ENCODE data around the gene IPO11. TPM values are rescaled to one million over a fixed set of nuclear protein-coding genes. Genes with fewer than 3 reads are reported as not detected.

IPO11 gene
- total and polyA plus RNA-seq, 2 experiments from 2014 or later: 18.7 to 64.7 TPM

DNA sequence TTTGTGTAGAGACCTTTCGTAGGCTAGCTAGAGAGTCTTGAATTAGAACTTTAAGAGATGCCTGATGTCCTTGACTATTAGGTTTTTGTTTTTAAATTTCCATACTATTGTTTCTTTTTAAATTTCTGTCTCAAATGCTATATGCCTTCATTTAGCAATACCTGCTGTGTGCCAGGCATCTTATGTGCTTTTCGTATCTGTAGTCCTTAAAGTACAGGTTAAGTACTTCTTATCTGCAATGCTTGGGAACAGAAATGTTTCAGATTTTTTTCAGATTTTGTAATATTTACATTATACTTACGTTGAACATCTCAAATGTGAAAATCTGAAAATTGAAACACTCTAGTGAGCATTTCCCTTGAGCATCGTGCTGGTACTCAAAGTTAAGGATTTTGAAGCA is 49.0 kb downstream of the IPO11 start:
- no peak overlapping the region for H3K4me2 ChIP-seq
- no peaks in the 10 kb centered on the region for H3F3A ChIP-seq (replicated peaks; ENCODE audit: low read depth)
- H3K36me3 Mint-ChIP-seq (ENCODE audit: low read depth): peaks cover 5% of the 10 kb centered on the region; the same call in 1 of the 3 replicates
- no peak for TF ChIP-seq JUNB (IDR thresholded peaks at IDR 0.05; ENCODE audit: unreplicated experiment)
- no peak for TF ChIP-seq EZH2 (IDR thresholded peaks at IDR 0.05; ENCODE audit: low read depth, unreplicated experiment)
- TF ChIP-seq, protein P1, sequence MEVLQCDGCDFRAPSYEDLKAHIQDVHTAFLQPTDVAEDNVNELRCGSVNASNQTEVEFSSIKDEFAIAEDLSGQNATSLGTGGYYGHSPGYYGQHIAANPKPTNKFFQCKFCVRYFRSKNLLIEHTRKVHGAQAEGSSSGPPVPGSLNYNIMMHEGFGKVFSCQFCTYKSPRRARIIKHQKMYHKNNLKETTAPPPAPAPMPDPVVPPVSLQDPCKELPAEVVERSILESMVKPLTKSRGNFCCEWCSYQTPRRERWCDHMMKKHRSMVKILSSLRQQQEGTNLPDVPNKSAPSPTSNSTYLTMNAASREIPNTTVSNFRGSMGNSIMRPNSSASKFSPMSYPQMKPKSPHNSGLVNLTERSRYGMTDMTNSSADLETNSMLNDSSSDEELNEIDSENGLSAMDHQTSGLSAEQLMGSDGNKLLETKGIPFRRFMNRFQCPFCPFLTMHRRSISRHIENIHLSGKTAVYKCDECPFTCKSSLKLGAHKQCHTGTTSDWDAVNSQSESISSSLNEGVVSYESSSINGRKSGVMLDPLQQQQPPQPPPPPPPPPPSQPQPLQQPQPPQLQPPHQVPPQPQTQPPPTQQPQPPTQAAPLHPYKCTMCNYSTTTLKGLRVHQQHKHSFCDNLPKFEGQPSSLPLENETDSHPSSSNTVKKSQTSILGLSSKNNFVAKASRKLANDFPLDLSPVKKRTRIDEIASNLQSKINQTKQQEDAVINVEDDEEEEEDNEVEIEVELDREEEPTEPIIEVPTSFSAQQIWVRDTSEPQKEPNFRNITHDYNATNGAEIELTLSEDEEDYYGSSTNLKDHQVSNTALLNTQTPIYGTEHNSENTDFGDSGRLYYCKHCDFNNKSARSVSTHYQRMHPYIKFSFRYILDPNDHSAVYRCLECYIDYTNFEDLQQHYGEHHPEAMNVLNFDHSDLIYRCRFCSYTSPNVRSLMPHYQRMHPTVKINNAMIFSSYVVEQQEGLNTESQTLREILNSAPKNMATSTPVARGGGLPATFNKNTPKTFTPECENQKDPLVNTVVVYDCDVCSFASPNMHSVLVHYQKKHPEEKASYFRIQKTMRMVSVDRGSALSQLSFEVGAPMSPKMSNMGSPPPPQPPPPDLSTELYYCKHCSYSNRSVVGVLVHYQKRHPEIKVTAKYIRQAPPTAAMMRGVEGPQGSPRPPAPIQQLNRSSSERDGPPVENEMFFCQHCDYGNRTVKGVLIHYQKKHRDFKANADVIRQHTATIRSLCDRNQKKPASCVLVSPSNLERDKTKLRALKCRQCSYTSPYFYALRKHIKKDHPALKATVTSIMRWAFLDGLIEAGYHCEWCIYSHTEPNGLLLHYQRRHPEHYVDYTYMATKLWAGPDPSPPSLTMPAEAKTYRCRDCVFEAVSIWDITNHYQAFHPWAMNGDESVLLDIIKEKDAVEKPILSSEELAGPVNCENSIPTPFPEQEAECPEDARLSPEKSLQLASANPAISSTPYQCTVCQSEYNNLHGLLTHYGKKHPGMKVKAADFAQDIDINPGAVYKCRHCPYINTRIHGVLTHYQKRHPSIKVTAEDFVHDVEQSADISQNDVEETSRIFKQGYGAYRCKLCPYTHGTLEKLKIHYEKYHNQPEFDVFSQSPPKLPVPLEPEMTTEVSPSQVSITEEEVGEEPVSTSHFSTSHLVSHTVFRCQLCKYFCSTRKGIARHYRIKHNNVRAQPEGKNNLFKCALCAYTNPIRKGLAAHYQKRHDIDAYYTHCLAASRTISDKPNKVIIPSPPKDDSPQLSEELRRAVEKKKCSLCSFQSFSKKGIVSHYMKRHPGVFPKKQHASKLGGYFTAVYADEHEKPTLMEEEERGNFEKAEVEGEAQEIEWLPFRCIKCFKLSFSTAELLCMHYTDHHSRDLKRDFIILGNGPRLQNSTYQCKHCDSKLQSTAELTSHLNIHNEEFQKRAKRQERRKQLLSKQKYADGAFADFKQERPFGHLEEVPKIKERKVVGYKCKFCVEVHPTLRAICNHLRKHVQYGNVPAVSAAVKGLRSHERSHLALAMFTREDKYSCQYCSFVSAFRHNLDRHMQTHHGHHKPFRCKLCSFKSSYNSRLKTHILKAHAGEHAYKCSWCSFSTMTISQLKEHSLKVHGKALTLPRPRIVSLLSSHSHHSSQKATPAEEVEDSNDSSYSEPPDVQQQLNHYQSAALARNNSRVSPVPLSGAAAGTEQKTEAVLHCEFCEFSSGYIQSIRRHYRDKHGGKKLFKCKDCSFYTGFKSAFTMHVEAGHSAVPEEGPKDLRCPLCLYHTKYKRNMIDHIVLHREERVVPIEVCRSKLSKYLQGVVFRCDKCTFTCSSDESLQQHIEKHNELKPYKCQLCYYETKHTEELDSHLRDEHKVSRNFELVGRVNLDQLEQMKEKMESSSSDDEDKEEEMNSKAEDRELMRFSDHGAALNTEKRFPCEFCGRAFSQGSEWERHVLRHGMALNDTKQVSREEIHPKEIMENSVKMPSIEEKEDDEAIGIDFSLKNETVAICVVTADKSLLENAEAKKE (CRISPR knock-in tag; IDR thresholded peaks at IDR 0.05): no peak
- no peaks in the 10 kb centered on the region for H3K27me3 ChIP-seq (ENCODE audit: insufficient read depth)
- H3K79me2 ChIP-seq (replicated peaks; ENCODE audit: insufficient read depth): peaks cover 36% of the 10 kb centered on the region
- H2AFZ ChIP-seq: no peak overlapping the region
- peaks cover 12% of the 10 kb centered on the region; the same call in 2 of the 3 replicates for H3K4me1 Mint-ChIP-seq
- H3K27ac ChIP-seq (ENCODE audit: low read depth): no peak overlapping the region
- no peaks in the 10 kb centered on the region for H3K9me3 Mint-ChIP-seq
- 0 out of 2 replicates have a peak, but pooled peaks cover 3% of the 10 kb centered on the region for H4K20me1 ChIP-seq (replicated peaks; ENCODE audit: insufficient read depth)
- no peak for ATAC-seq
- H3K9me2 ChIP-seq (ENCODE audit: insufficient read depth): no peaks in the 10 kb centered on the region
- H3K4me3 Mint-ChIP-seq: no peak overlapping the region
- H3K4me1 ChIP-seq (ENCODE audit: insufficient read depth): no peaks in the 10 kb centered on the region; the same call in 1 of the 2 replicates
- no peaks in the 10 kb centered on the region for H3K36me3 ChIP-seq (ENCODE audit: insufficient read depth)
- peaks cover 7% of the 10 kb centered on the region for H3K27me3 Mint-ChIP-seq (ENCODE audit: insufficient read depth, low read depth, poor library complexity)
- no peak overlapping the region for H3K4me3 ChIP-seq
- no peak overlapping the region; the same call in 1 of the 2 replicates for H3K27ac Mint-ChIP-seq
- DNase-seq (ENCODE audit: low spot score): no peak

DNA sequence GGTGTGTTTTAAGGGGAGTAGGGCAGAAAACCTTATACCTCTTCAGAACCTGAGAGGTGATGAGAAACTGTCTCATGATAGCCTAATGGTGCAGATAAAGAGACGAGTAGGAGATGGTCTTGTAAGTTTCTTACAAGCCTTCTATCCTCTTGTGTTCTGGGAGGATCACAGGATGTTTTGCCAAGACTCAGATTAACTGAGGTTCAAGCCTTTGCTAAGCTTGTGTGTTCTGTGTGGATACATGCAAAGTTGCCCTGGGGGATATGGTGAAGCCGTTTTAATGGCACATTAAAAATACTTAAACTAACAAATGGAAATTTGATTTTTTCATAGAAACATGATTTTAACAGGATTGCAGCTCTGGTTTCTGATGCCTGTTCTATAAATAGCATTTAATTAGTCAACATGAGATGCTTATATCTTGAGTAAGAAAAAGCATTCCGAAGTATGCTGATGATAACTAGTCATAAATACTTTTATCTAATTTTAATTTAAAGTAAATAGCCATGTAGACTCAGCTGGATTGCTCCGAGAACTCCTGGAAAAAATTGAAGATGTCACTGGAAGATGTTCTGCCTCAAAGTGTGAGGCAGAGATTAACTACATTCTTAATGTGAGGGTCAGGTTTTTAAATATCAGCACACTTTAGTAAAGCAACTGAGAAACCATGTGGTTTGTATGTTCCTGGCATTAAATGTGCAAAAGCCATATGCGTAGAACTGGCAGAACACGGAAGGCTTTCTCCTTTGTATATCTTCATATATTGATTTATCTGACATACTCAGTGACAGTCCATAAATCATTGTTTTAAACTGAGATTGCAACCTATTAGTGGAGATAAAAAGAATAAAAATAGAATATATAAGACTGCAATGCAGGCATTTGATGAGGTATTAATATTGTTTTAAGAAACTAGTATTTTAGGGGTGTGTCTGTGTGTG is 53.7 kb downstream of the IPO11 start:
- H2AFZ ChIP-seq: no peak overlapping the region
- Mint-ChIP-seq H3K27ac (no peak overlapping the region), H3K9me3 (no peaks in the 10 kb centered on the region), H3K4me1 (peaks cover 5% of the 10 kb centered on the region; the same call in 2 of the 3 replicates), H3K36me3 (ENCODE audit: low read depth) (peaks cover 18% of the 10 kb centered on the region), H3K27me3 (ENCODE audit: insufficient read depth, low read depth, poor library complexity) (peaks cover 2% of the 10 kb centered on the region), H3K4me3 (no peak overlapping the region)
- H4K20me1 ChIP-seq (replicated peaks; ENCODE audit: insufficient read depth): no peaks in the 10 kb centered on the region
- TF ChIP-seq CREB1 (CRISPR knock-in tag; IDR thresholded peaks at IDR 0.05; ENCODE audit: low read depth) (no peak), ZNF331 (CRISPR knock-in tag; IDR thresholded peaks at IDR 0.05; ENCODE audit: low read depth) (no peak), ZNF114 (CRISPR knock-in tag; IDR thresholded peaks at IDR 0.05) (no peak), STAT1 (IDR thresholded peaks at IDR 0.05; ENCODE audit: unreplicated experiment) (no peak)
- no peaks in the 10 kb centered on the region for H3K9me2 ChIP-seq (ENCODE audit: insufficient read depth)
- H3F3A ChIP-seq (replicated peaks; ENCODE audit: low read depth): no peaks in the 10 kb centered on the region
- H3K27me3 ChIP-seq (ENCODE audit: insufficient read depth): no peaks in the 10 kb centered on the region
- no peaks in the 10 kb centered on the region for H3K36me3 ChIP-seq (ENCODE audit: insufficient read depth)
- H3K4me2 ChIP-seq: no peak overlapping the region
- no peak overlapping the region for H3K27ac ChIP-seq (ENCODE audit: low read depth)
- H3K79me2 ChIP-seq (replicated peaks; ENCODE audit: insufficient read depth): peaks cover 24% of the 10 kb centered on the region
- no peak for DNase-seq (ENCODE audit: low spot score)
- no peaks in the 10 kb centered on the region; the same call in 1 of the 2 replicates for H3K4me1 ChIP-seq (ENCODE audit: insufficient read depth)
- no peak for ATAC-seq
- H3K4me3 ChIP-seq: no peak overlapping the region

All from GM23338 (cell line).